ENCODE data around the gene APOB.

The APOB gene

GRCh38 chr2:21072477-21073242 lies 28.8 kb upstream of the APOB start:
- TF ChIP-seq CTCF (IDR thresholded peaks at IDR 0.05; ENCODE audit: insufficient read depth, low read length, missing control alignments): no peak
- CTCF ChIA-PET: no interaction called here
- no peak overlapping the region for H3K4me3 ChIP-seq (ENCODE audit: low read depth, low read length)
- no peak for DNase-seq (ENCODE audit: low read depth, low spot score)
- POLR2A ChIA-PET: no interaction called here

GRCh38 chr2:21070341-21071257 lies 26.7 kb upstream of the APOB start:
- POLR2A ChIA-PET: no interaction called here
- DNase-seq (ENCODE audit: low read depth, low spot score): no peak
- TF ChIP-seq CTCF (IDR thresholded peaks at IDR 0.05; ENCODE audit: insufficient read depth, low read length, missing control alignments): no peak
- H3K4me3 ChIP-seq (ENCODE audit: low read depth, low read length): no peak overlapping the region
- CTCF ChIA-PET: no interaction called here

- no peak for TF ChIP-seq CTCF (IDR thresholded peaks at IDR 0.05; ENCODE audit: insufficient read depth, low read length, missing control alignments)
- ChIA-PET POLR2A (no interaction called here), CTCF (no interaction called here)
- H3K4me3 ChIP-seq (ENCODE audit: low read depth, low read length): no peak overlapping the region
- no peak for DNase-seq (ENCODE audit: low read depth, low spot score)
Observed at GRCh38 chr2:21069746-21070340, 26.0 kb upstream of the APOB start.

- ChIA-PET POLR2A (no interaction called here), CTCF (no interaction called here)
- DNase-seq (ENCODE audit: low read depth, low spot score): no peak
- no peak for TF ChIP-seq CTCF (IDR thresholded peaks at IDR 0.05; ENCODE audit: insufficient read depth, low read length, missing control alignments)
- no peak overlapping the region for H3K4me3 ChIP-seq (ENCODE audit: low read depth, low read length)
Observed at GRCh38 chr2:21067859-21068537, 24.1 kb upstream of the APOB start.

- no peak for DNase-seq (ENCODE audit: low read depth, low spot score)
- H3K4me3 ChIP-seq (ENCODE audit: low read depth, low read length): no peak overlapping the region
- POLR2A ChIA-PET: no interaction called here
- CTCF ChIA-PET: no interaction called here
- no peak for TF ChIP-seq CTCF (IDR thresholded peaks at IDR 0.05; ENCODE audit: insufficient read depth, low read length, missing control alignments)
Observed at GRCh38 chr2:21067125-21067524, 23.3 kb upstream of the APOB start.
